B cell (primary cell): Measurements from ENCODE around the gene ZNF784.

ENCODE experiments used
- CTCF ChIP-seq: fragments of 200-600 bp; IDR thresholded peaks from one replicate; pipeline ENCODE4 v1.8.0; 2022; ENCODE audit warnings: antibody characterized with exemption, mild to moderate bottlenecking
- EZH2 ChIP-seq: IDR thresholded peaks from 2 replicates; pipeline ENCODE4 v1.6.1; 2012; ENCODE audit warnings: borderline replicate concordance, low read depth, mild to moderate bottlenecking, moderate library complexity, low read length; ENCODE audit not compliant: insufficient read depth, poor library complexity, severe bottlenecking

- TF ChIP-seq CTCF (no peak), EZH2 (no peak)
Observed at GRCh38 chr19:55578761-55579747, 45.3 kb downstream of the ZNF784 start.
